Measurements from ENCODE around the gene NHS.

NHS gene

GRCh38 chrX:17414839-17415238, 39.8 kb downstream of the NHS start:
- Histone ChIP-seq H3K4me2 (ENCODE audit: insufficient read depth, low read length) (no peak overlapping the region), H2AFZ (ENCODE audit: low read depth, low read length) (no peak overlapping the region), H4K20me1 (ENCODE audit: insufficient read depth, low read length) (no peaks in the 10 kb centered on the region), H3K9me3 (ENCODE audit: insufficient read depth, low read length, severe bottlenecking) (no peaks in the 10 kb centered on the region), H3K9ac (ENCODE audit: low read depth, low read length) (no peak overlapping the region), H3K27me3 (ENCODE audit: insufficient read depth, low read length, poor library complexity) (no peaks in the 10 kb centered on the region), H3K4me3 (ENCODE audit: low read depth in 1 of 2, low read length in 2 of 2) (no peak overlapping the region), H3K36me3 (ENCODE audit: insufficient read depth, low read length) (no peaks in the 10 kb centered on the region), H3K79me2 (ENCODE audit: insufficient read depth, low read length) (no peaks in the 10 kb centered on the region), H3K27ac (ENCODE audit: low read length) (no peak overlapping the region), H3K4me1 (ENCODE audit: insufficient read depth, low read length) (no peaks in the 10 kb centered on the region)
- no peak for DNase-seq
- no peak for TF ChIP-seq EZH2 (IDR thresholded peaks at IDR 0.05; ENCODE audit: borderline replicate concordance, low read depth, low read length, severe bottlenecking)
- no peak for TF ChIP-seq CTCF (IDR thresholded peaks at IDR 0.05; ENCODE audit: borderline replicate concordance, extremely low read depth, low read length, poor library complexity, severe bottlenecking)
- ATAC-seq (ENCODE audit: insufficient read depth, low read depth): no peak

- Histone ChIP-seq H2AFZ (ENCODE audit: low read depth, low read length) (no peak overlapping the region), H3K4me3 (ENCODE audit: low read depth in 1 of 2, low read length in 2 of 2) (no peak overlapping the region), H3K4me2 (ENCODE audit: insufficient read depth, low read length) (no peak overlapping the region), H3K27ac (ENCODE audit: low read length) (no peak overlapping the region), H3K9me3 (ENCODE audit: insufficient read depth, low read length, severe bottlenecking) (no peaks in the 10 kb centered on the region), H3K36me3 (ENCODE audit: insufficient read depth, low read length) (no peaks in the 10 kb centered on the region), H3K4me1 (ENCODE audit: insufficient read depth, low read length) (no peaks in the 10 kb centered on the region), H3K9ac (ENCODE audit: low read depth, low read length) (no peak overlapping the region), H3K79me2 (ENCODE audit: insufficient read depth, low read length) (no peaks in the 10 kb centered on the region), H4K20me1 (ENCODE audit: insufficient read depth, low read length) (no peaks in the 10 kb centered on the region), H3K27me3 (ENCODE audit: insufficient read depth, low read length, poor library complexity) (no peaks in the 10 kb centered on the region)
- DNase-seq (no peak), ATAC-seq (ENCODE audit: insufficient read depth, low read depth) (no peak)
- TF ChIP-seq EZH2 (IDR thresholded peaks at IDR 0.05; ENCODE audit: borderline replicate concordance, low read depth, low read length, severe bottlenecking) (no peak), CTCF (IDR thresholded peaks at IDR 0.05; ENCODE audit: borderline replicate concordance, extremely low read depth, low read length, poor library complexity, severe bottlenecking) (no peak)
Measured at GRCh38 chrX:17415242-17415810, 40.3 kb downstream of the NHS start.

DNA sequence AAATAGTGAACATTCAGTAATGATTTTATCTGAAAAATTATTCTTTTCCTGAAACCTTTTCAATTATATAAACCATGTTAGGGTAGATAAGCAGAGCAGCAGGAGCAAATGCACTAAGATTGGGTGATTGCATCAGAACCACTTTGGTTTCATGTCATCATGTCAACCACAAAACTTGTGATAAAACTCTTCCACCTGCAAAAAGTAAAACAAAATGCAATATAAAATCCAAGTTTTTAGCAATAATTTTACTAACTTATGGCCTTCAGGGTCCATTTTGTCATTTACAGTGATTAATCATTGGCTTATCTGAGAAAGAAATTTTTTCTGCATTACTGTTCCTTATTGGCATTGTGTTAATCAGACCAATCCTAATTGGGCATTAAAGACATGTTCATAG, 42.4 kb downstream of the NHS start:
- ATAC-seq (ENCODE audit: insufficient read depth, low read depth) (no peak), DNase-seq (no peak)
- Histone ChIP-seq H3K36me3 (ENCODE audit: insufficient read depth, low read length) (no peaks in the 10 kb centered on the region), H3K4me1 (ENCODE audit: insufficient read depth, low read length) (no peaks in the 10 kb centered on the region), H4K20me1 (ENCODE audit: insufficient read depth, low read length) (no peaks in the 10 kb centered on the region), H3K9ac (ENCODE audit: low read depth, low read length) (no peak overlapping the region), H2AFZ (ENCODE audit: low read depth, low read length) (no peak overlapping the region), H3K9me3 (ENCODE audit: insufficient read depth, low read length, severe bottlenecking) (no peaks in the 10 kb centered on the region), H3K27me3 (ENCODE audit: insufficient read depth, low read length, poor library complexity) (no peaks in the 10 kb centered on the region), H3K4me2 (ENCODE audit: insufficient read depth, low read length) (no peak overlapping the region), H3K27ac (ENCODE audit: low read length) (no peak overlapping the region), H3K4me3 (ENCODE audit: low read depth in 1 of 2, low read length in 2 of 2) (no peak overlapping the region), H3K79me2 (ENCODE audit: insufficient read depth, low read length) (no peaks in the 10 kb centered on the region)
- TF ChIP-seq EZH2 (IDR thresholded peaks at IDR 0.05; ENCODE audit: borderline replicate concordance, low read depth, low read length, severe bottlenecking) (no peak), CTCF (IDR thresholded peaks at IDR 0.05; ENCODE audit: borderline replicate concordance, extremely low read depth, low read length, poor library complexity, severe bottlenecking) (no peak)

DNA sequence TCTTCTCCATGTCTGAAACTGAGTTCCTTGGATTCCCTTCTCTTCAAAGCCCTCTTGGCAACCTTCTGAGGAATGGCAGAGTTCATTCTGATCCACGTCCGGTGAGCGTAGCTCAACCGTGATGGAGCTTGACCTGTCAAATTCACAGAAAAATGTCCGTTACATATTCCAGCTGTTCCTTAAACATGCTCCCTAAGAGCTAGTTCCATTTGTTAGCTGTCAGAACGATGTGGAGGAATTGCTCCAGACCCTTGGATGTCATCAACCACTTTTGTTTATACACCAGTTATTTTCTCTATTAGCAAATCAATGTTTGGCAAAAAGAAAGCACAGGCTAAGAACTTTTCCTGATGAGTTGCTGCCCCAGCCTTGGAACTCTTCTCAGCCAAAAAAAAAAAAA, 50.1 kb downstream of the NHS start:
- H3K9me3 ChIP-seq (ENCODE audit: insufficient read depth, low read length, severe bottlenecking): no peaks in the 10 kb centered on the region
- no peak overlapping the region for H3K4me3 ChIP-seq (ENCODE audit: low read depth in 1 of 2, low read length in 2 of 2)
- no peaks in the 10 kb centered on the region for H3K4me1 ChIP-seq (ENCODE audit: insufficient read depth, low read length)
- H3K4me2 ChIP-seq (ENCODE audit: insufficient read depth, low read length): no peak overlapping the region
- H3K36me3 ChIP-seq (ENCODE audit: insufficient read depth, low read length): no peaks in the 10 kb centered on the region
- no peaks in the 10 kb centered on the region for H3K79me2 ChIP-seq (ENCODE audit: insufficient read depth, low read length)
- DNase-seq (no peak), ATAC-seq (ENCODE audit: insufficient read depth, low read depth) (no peak)
- no peak overlapping the region for H3K27ac ChIP-seq (ENCODE audit: low read length)
- TF ChIP-seq CTCF (IDR thresholded peaks at IDR 0.05; ENCODE audit: borderline replicate concordance, extremely low read depth, low read length, poor library complexity, severe bottlenecking) (no peak), EZH2 (IDR thresholded peaks at IDR 0.05; ENCODE audit: borderline replicate concordance, low read depth, low read length, severe bottlenecking) (no peak)
- no peaks in the 10 kb centered on the region for H4K20me1 ChIP-seq (ENCODE audit: insufficient read depth, low read length)
- no peaks in the 10 kb centered on the region for H3K27me3 ChIP-seq (ENCODE audit: insufficient read depth, low read length, poor library complexity)
- no peak overlapping the region for H3K9ac ChIP-seq (ENCODE audit: low read depth, low read length)
- no peak overlapping the region for H2AFZ ChIP-seq (ENCODE audit: low read depth, low read length)
